ENCODE measurements around the gene DMXL1.
"Not testable (repeated sequence)": the region's sequence is repeated elsewhere in the genome, so short reads cannot be mapped to it uniquely, and the experiment has no call there.

The DMXL1 gene

DNA sequence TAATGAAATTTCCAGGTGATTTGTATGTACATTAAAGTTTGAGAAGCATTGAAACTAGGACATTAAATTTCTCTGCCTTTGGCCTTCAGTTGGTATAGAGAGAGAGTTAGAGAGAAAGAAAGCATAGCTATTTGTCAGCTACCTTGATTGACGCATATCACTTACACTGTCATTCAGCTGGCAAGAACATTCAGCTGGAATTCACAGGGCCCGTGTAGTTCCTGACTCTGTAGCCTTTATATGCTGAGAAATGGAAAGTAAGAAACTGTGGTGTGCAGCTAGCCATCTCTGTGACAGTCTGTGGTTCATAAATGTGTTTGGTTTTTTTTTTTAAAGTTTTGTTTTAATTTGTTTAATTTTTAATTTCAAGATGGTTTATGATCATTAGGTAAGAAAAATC lies 58.9 kb downstream of the DMXL1 start:
- no peak overlapping the region for H3K4me3 ChIP-seq (ENCODE audit: extremely low read depth, insufficient read depth, low read length, poor library complexity, severe bottlenecking)
- 100% methylated on average over 1 of the region's 2 CpGs for WGBS, 2 experiments (ENCODE audit: insufficient coverage in 2 of 2)
- peaks cover 35% of the 10 kb centered on the region for H3K36me3 ChIP-seq (ENCODE audit: control insufficient read depth, insufficient read depth, low read length)
- H3K27ac ChIP-seq (ENCODE audit: low read depth, low read length, severe bottlenecking): no peak overlapping the region
- no peaks in the 10 kb centered on the region for H3K9me3 ChIP-seq (ENCODE audit: control insufficient read depth, low read length)
- no peaks in the 10 kb centered on the region for H3K4me1 ChIP-seq (ENCODE audit: control insufficient read depth, insufficient read depth, low read length, poor library complexity, severe bottlenecking)

DNA sequence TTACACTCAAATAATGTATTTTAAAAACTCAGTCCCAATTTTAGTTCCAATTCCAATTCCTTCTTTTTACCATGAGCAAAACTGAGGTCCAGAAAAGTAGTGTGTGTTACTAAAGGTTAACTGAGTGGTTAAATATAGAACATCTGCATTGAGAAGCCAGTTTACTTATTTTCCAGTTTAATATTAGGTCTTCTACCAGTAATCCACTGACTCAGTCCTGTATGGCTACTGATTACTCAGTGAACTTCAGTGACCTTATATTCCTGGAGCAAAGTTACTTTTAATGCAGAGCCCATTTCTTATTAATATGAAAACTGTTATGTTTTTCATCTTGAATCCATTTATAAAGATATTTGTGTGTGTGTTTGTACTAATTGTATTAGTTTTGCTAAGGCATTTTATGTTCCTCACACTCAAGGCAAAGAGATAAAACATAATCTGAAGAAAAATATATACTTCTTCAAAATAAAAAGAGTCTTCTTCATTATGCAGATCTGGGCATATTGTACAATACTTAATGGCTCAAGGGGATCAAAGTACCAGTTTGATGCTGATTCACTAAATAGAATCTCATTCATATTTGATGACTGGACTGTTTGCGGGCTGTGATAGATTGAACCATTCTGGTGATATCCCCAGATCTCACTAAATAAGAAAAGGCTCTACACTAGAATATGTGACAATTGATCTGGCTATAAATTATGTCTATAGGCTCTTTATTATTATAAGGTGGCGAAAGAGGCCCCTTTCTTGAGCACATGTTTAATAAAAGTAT lies 60.8 kb downstream of the DMXL1 start:
- H3K27ac ChIP-seq (ENCODE audit: low read depth, low read length, severe bottlenecking): no peak overlapping the region
- H3K4me3 ChIP-seq (ENCODE audit: extremely low read depth, insufficient read depth, low read length, poor library complexity, severe bottlenecking): no peak overlapping the region
- H3K4me1 ChIP-seq (ENCODE audit: control insufficient read depth, insufficient read depth, low read length, poor library complexity, severe bottlenecking): no peaks in the 10 kb centered on the region
- H3K36me3 ChIP-seq (ENCODE audit: control insufficient read depth, insufficient read depth, low read length): peaks cover 34% of the 10 kb centered on the region
- peaks cover 13% of the 10 kb centered on the region for H3K9me3 ChIP-seq (ENCODE audit: control insufficient read depth, low read length)
- no CpG with 5 or more reads among the region's 2 CpGs for WGBS, 2 experiments (ENCODE audit: insufficient coverage in 2 of 2)

GRCh38 chr5:119135743-119136142 lies 64.9 kb downstream of the DMXL1 start:
- WGBS, 2 experiments (ENCODE audit: insufficient coverage in 2 of 2): 93 to 95% methylated on average over 4 of the region's 4 CpGs
- not testable (repeated sequence) for H3K4me3 ChIP-seq (ENCODE audit: extremely low read depth, insufficient read depth, low read length, poor library complexity, severe bottlenecking); H3K4me1 ChIP-seq (ENCODE audit: control insufficient read depth, insufficient read depth, low read length, poor library complexity, severe bottlenecking); H3K27ac ChIP-seq (ENCODE audit: low read depth, low read length, severe bottlenecking)
- H3K9me3 ChIP-seq (ENCODE audit: control insufficient read depth, low read length): peaks cover 18% of the 10 kb centered on the region
- peaks cover 40% of the 10 kb centered on the region for H3K36me3 ChIP-seq (ENCODE audit: control insufficient read depth, insufficient read depth, low read length)

- H3K4me1 ChIP-seq (ENCODE audit: control insufficient read depth, insufficient read depth, low read length, poor library complexity, severe bottlenecking): no peaks in the 10 kb centered on the region
- H3K9me3 ChIP-seq (ENCODE audit: control insufficient read depth, low read length): peaks cover 18% of the 10 kb centered on the region
- H3K4me3 ChIP-seq (ENCODE audit: extremely low read depth, insufficient read depth, low read length, poor library complexity, severe bottlenecking): no peak overlapping the region
- 93 to 95% methylated on average over 6 to 7 of the region's 7 CpGs for whole genome bisulfite sequencing, 2 experiments (ENCODE audit: insufficient coverage in 2 of 2)
- peaks cover 40% of the 10 kb centered on the region for H3K36me3 ChIP-seq (ENCODE audit: control insufficient read depth, insufficient read depth, low read length)
- H3K27ac ChIP-seq (ENCODE audit: low read depth, low read length, severe bottlenecking): no peak overlapping the region
These were observed 65.9 kb downstream of the DMXL1 start for GRCh38 chr5:119136666-119137318.

DNA sequence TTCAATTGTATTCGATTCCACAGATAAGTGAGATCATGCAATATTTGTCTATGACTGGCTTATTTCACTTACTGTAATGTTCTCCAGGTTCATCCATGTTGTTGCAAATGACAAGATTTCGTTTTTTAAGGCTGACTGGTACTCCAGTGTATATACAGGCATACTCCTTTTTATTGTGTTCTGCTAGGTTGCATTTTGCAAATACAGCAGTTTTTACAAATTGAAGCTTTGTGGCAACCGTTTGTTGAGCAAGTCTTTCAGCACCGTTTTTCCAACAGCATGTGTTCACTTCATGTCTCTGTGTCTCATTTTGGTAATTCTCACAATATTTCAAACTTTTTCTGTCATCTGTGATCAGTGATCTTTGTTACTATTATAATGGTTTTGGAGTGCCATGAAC lies 82.7 kb downstream of the DMXL1 start:
- H3K36me3 ChIP-seq (ENCODE audit: control insufficient read depth, insufficient read depth, low read length): peaks cover 27% of the 10 kb centered on the region

GRCh38 chr5:119158144-119158543 lies 87.3 kb downstream of the DMXL1 start:
- peaks cover 6% of the 10 kb centered on the region for H3K36me3 ChIP-seq (ENCODE audit: control insufficient read depth, insufficient read depth, low read length)
- no CpG with 5 or more reads among the region's 2 CpGs for WGBS, 2 experiments (ENCODE audit: insufficient coverage in 2 of 2)
- no peaks in the 10 kb centered on the region for H3K4me1 ChIP-seq (ENCODE audit: control insufficient read depth, insufficient read depth, low read length, poor library complexity, severe bottlenecking)
- no peak overlapping the region for H3K4me3 ChIP-seq (ENCODE audit: extremely low read depth, insufficient read depth, low read length, poor library complexity, severe bottlenecking)
- H3K27ac ChIP-seq (ENCODE audit: low read depth, low read length, severe bottlenecking): no peak overlapping the region
- no peaks in the 10 kb centered on the region for H3K9me3 ChIP-seq (ENCODE audit: control insufficient read depth, low read length)

More for the DNA sequence above, 82.7 kb downstream of the DMXL1 start:
- Histone ChIP-seq H3K27ac (ENCODE audit: low read depth, low read length, severe bottlenecking) (no peak overlapping the region), H3K4me3 (ENCODE audit: extremely low read depth, insufficient read depth, low read length, poor library complexity, severe bottlenecking) (no peak overlapping the region), H3K9me3 (ENCODE audit: control insufficient read depth, low read length) (no peaks in the 10 kb centered on the region), H3K4me1 (ENCODE audit: control insufficient read depth, insufficient read depth, low read length, poor library complexity, severe bottlenecking) (no peaks in the 10 kb centered on the region)
- 100% methylated on average over 2 of the region's 4 CpGs for WGBS, 2 experiments (ENCODE audit: insufficient coverage in 2 of 2)

DNA sequence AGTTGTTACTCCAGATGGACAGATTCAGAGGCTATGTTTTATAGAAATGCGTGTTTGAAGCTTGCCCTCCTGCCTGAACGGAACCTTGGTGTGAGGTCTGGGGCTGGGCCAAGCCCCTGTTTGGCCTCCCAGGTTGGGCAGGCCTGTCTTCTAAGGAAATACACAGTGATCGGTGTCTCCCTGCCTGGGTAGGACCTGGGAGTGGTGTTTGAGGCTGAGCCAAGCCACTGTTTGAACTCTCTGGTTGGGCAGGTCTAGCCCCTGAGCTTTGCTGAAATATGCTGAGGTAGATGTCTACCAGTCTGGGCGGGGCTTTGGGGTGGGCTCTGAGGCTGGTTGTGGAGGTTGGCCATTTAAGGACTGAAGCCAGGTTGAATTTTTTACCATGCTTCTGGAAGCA lies 90.5 kb downstream of the DMXL1 start:
- no peaks in the 10 kb centered on the region for H3K4me1 ChIP-seq (ENCODE audit: control insufficient read depth, insufficient read depth, low read length, poor library complexity, severe bottlenecking)
- peaks cover 4% of the 10 kb centered on the region for H3K9me3 ChIP-seq (ENCODE audit: control insufficient read depth, low read length)
- WGBS, 2 experiments (ENCODE audit: insufficient coverage in 2 of 2): 95 to 100% methylated on average over 3 of the region's 4 CpGs
- H3K36me3 ChIP-seq (ENCODE audit: control insufficient read depth, insufficient read depth, low read length): peaks cover 11% of the 10 kb centered on the region
- H3K4me3 ChIP-seq (ENCODE audit: extremely low read depth, insufficient read depth, low read length, poor library complexity, severe bottlenecking): no peak overlapping the region
- no peak overlapping the region for H3K27ac ChIP-seq (ENCODE audit: low read depth, low read length, severe bottlenecking)

DNA sequence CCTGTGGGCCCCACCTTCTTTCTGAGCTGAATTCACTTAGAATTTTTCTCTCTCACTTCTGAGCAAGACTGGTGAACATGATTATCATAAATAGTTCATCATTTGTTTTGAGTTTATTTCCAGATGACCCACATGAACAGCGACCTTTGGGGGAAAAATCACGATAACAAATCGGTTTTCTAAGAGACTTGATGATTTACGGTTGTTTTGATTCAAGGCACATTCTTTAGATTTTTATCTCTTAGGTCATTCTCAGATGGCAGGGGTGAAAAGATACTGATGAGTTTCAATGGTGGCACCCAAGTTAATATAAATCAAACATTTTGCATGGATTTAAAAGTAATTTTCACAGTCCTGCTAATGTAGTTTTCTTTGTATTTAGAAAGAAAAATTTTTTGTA lies 95.1 kb downstream of the DMXL1 start:
- WGBS, 2 experiments (ENCODE audit: insufficient coverage in 2 of 2): 83% methylated on average over 2 of the region's 4 CpGs; no CpG with 5 or more reads in 1 of the 2 experiments
- Histone ChIP-seq H3K4me1 (ENCODE audit: control insufficient read depth, insufficient read depth, low read length, poor library complexity, severe bottlenecking) (no peaks in the 10 kb centered on the region), H3K36me3 (ENCODE audit: control insufficient read depth, insufficient read depth, low read length) (peaks cover 11% of the 10 kb centered on the region), H3K9me3 (ENCODE audit: control insufficient read depth, low read length) (peaks cover 4% of the 10 kb centered on the region), H3K4me3 (ENCODE audit: extremely low read depth, insufficient read depth, low read length, poor library complexity, severe bottlenecking) (no peak overlapping the region), H3K27ac (ENCODE audit: low read depth, low read length, severe bottlenecking) (no peak overlapping the region)

DNA sequence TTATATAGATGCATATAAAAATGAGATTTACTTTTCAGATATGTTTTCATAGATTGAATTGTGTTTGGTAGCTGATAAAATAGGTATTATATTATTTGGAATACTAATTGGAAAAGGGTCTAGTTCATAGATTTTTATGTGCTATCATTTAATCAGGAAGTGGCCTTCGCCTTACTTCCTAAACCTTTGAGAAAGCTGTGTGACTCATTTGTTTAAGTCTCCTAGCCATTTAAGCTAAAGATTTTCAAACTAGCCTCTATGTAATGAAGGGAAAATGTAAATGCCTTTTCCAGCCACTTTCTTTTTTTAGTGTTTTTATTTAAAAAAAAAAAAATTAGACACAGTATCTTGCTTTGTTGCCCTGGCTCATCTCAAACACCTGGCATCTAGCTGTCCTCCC lies 97.5 kb downstream of the DMXL1 start:
- Histone ChIP-seq H3K36me3 (ENCODE audit: control insufficient read depth, insufficient read depth, low read length) (peaks cover 11% of the 10 kb centered on the region), H3K4me1 (ENCODE audit: control insufficient read depth, insufficient read depth, low read length, poor library complexity, severe bottlenecking) (no peaks in the 10 kb centered on the region), H3K9me3 (ENCODE audit: control insufficient read depth, low read length) (peaks cover 4% of the 10 kb centered on the region), H3K27ac (ENCODE audit: low read depth, low read length, severe bottlenecking) (no peak overlapping the region), H3K4me3 (ENCODE audit: extremely low read depth, insufficient read depth, low read length, poor library complexity, severe bottlenecking) (no peak overlapping the region)
- no CpG with 5 or more reads among the region's 1 CpG for WGBS, 2 experiments (ENCODE audit: insufficient coverage in 2 of 2)

DNA sequence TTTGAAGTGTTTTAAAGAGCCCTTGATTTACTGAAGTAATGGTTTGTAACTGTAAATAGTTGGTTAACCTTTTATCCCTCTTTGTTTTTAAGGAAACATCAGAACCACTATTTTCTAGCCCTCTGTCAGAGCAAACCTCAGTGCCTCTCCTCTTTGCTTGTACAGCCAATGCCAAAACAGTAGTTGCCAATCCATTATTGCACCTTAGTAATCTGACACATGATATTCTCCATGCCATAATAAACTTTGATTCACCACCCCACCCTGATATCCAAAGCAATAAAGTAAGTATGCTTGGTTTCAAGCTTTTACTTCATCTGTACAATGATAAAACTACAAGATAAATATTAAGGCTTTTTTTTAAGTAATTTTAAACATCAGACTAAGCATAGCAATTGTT lies 100.8 kb downstream of the DMXL1 start:
- Histone ChIP-seq H3K27ac (ENCODE audit: low read depth, low read length, severe bottlenecking) (no peak overlapping the region), H3K4me1 (ENCODE audit: control insufficient read depth, insufficient read depth, low read length, poor library complexity, severe bottlenecking) (no peaks in the 10 kb centered on the region)

GRCh38 chr5:119174578-119175163 lies 103.8 kb downstream of the DMXL1 start:
- H3K9me3 ChIP-seq (ENCODE audit: control insufficient read depth, low read length): no peaks in the 10 kb centered on the region
- peaks cover 3% of the 10 kb centered on the region for H3K36me3 ChIP-seq (ENCODE audit: control insufficient read depth, insufficient read depth, low read length)
- H3K4me1 ChIP-seq (ENCODE audit: control insufficient read depth, insufficient read depth, low read length, poor library complexity, severe bottlenecking): no peaks in the 10 kb centered on the region
- H3K4me3 ChIP-seq (ENCODE audit: extremely low read depth, insufficient read depth, low read length, poor library complexity, severe bottlenecking): no peak overlapping the region
- 85% methylated on average over 2 of the region's 2 CpGs; no CpG with 5 or more reads in 1 of the 2 experiments for WGBS, 2 experiments (ENCODE audit: insufficient coverage in 2 of 2)
- no peak overlapping the region for H3K27ac ChIP-seq (ENCODE audit: low read depth, low read length, severe bottlenecking)

More for the DNA sequence above, 100.8 kb downstream of the DMXL1 start:
- Histone ChIP-seq H3K9me3 (ENCODE audit: control insufficient read depth, low read length) (no peaks in the 10 kb centered on the region), H3K4me3 (ENCODE audit: extremely low read depth, insufficient read depth, low read length, poor library complexity, severe bottlenecking) (no peak overlapping the region), H3K36me3 (ENCODE audit: control insufficient read depth, insufficient read depth, low read length) (no peaks in the 10 kb centered on the region)

Measured in mesodermal cell (in vitro differentiated cells).